ENCODE results near the gene ADAMTSL3. TPM values are rescaled to one million over a fixed set of nuclear protein-coding genes. Genes with fewer than 3 reads are reported as not detected.

Gene ADAMTSL3
- total RNA-seq, 1 donor from 2014 or later = 0.64 TPM

GRCh38 chr15:83858820-83859505 lies 205.0 kb downstream of the ADAMTSL3 start:
- H3K4me3 Mint-ChIP-seq (ENCODE audit: unreplicated experiment) = no peak overlapping the region
- TF ChIP-seq, protein P1, sequence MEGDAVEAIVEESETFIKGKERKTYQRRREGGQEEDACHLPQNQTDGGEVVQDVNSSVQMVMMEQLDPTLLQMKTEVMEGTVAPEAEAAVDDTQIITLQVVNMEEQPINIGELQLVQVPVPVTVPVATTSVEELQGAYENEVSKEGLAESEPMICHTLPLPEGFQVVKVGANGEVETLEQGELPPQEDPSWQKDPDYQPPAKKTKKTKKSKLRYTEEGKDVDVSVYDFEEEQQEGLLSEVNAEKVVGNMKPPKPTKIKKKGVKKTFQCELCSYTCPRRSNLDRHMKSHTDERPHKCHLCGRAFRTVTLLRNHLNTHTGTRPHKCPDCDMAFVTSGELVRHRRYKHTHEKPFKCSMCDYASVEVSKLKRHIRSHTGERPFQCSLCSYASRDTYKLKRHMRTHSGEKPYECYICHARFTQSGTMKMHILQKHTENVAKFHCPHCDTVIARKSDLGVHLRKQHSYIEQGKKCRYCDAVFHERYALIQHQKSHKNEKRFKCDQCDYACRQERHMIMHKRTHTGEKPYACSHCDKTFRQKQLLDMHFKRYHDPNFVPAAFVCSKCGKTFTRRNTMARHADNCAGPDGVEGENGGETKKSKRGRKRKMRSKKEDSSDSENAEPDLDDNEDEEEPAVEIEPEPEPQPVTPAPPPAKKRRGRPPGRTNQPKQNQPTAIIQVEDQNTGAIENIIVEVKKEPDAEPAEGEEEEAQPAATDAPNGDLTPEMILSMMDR (IDR thresholded peaks at IDR 0.05; ENCODE audit: unreplicated experiment) = no peak
- H3K27me3 Mint-ChIP-seq (ENCODE audit: unreplicated experiment) = peaks cover 2% of the 10 kb centered on the region
- H3K9me3 Mint-ChIP-seq (ENCODE audit: unreplicated experiment) = no peaks in the 10 kb centered on the region
- H3K36me3 Mint-ChIP-seq (ENCODE audit: low read depth, unreplicated experiment) = no peaks in the 10 kb centered on the region
- no peak for DNase-seq (ENCODE audit: low spot score)
- H3K4me1 Mint-ChIP-seq (ENCODE audit: unreplicated experiment) = no peaks in the 10 kb centered on the region
- no peak overlapping the region for H3K27ac Mint-ChIP-seq (ENCODE audit: unreplicated experiment)

DNA sequence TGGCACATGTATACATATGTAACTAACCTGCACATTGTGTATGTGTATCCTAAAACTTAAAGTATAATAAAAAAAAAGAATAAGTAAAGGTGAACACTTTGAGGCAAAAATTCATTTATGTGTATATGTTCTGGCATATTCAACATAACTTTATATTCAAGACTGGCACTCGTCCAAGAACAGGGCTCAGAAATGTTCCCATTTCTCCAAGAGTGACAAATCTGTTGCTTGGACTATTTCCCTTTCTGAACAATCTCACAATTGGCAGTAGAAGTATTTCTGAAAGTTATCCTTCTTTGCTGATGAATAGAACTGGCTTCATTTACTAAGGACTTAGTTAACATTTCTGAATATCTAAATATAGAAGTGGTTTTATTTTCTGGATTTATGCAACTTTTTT lies 212.8 kb downstream of the ADAMTSL3 start:
- Mint-ChIP-seq H3K27me3 (ENCODE audit: unreplicated experiment) (peaks cover 1% of the 10 kb centered on the region), H3K36me3 (ENCODE audit: low read depth, unreplicated experiment) (no peaks in the 10 kb centered on the region), H3K4me3 (ENCODE audit: unreplicated experiment) (no peak overlapping the region), H3K4me1 (ENCODE audit: unreplicated experiment) (peaks cover 2% of the 10 kb centered on the region), H3K9me3 (ENCODE audit: unreplicated experiment) (no peaks in the 10 kb centered on the region), H3K27ac (ENCODE audit: unreplicated experiment) (no peak overlapping the region)
- DNase-seq (ENCODE audit: low spot score) = no peak
- TF ChIP-seq, protein P1 (IDR thresholded peaks at IDR 0.05; ENCODE audit: unreplicated experiment) = no peak

DNA sequence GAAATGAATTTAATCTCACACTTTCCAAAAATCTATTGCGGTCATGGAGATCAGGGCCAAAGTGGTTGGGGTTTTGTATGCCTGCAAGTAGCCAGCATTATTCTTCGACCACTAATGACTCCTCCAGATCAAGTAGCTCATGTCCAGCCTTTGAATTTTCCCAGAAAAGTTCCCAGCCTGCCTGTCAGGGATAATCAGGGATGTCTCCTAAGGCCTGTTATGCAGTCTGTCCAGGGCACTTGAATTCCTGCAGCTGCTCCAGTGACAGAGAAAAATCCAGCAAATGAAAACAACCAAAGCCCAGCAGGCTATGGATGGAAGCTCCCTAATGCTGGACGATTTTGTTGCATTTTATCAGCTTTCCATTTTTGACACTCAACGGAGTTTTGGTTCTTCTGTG lies 215.4 kb downstream of the ADAMTSL3 start:
- Mint-ChIP-seq H3K9me3 (ENCODE audit: unreplicated experiment) (no peaks in the 10 kb centered on the region), H3K4me1 (ENCODE audit: unreplicated experiment) (peaks cover 2% of the 10 kb centered on the region), H3K27me3 (ENCODE audit: unreplicated experiment) (peaks cover 1% of the 10 kb centered on the region), H3K36me3 (ENCODE audit: low read depth, unreplicated experiment) (no peaks in the 10 kb centered on the region), H3K4me3 (ENCODE audit: unreplicated experiment) (no peak overlapping the region), H3K27ac (ENCODE audit: unreplicated experiment) (no peak overlapping the region)
- no peak for DNase-seq (ENCODE audit: low spot score)
- TF ChIP-seq, protein P1 (IDR thresholded peaks at IDR 0.05; ENCODE audit: unreplicated experiment) = no peak

DNA sequence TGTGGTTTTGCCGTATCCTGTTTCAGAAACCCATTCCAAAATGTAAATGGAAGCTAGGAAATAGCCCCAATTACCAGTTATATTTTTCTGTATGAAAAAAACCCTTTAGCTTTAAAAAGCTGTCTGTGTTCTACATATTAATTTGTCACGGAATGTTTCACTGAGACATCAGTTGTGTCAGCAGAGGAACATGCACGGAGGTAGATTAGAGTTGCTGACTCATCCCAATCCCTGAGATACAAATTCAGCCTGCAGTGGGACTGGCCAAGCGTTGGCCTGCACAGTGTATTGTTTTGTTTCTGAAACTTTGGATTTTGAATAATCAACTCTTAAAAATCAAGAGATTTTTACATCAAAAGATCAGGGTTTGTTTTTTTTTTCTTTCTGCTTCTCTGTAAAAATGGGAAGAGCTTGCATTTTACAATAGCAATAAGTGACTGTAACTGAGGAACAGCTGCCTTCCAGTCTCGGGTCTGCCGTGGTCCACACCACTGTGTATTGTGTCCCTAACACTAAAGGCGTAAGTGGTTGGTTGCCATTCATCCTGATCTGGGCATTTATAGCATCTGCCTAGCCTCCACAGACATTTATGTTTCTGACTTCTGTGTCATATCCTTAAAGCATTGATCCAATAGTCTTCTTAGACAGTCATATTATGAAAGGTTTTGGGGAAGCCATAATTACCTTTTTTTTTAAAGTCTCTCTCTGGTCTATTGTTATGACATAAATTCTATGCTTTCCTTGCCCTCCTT lies 218.1 kb downstream of the ADAMTSL3 start:
- H3K4me1 Mint-ChIP-seq (ENCODE audit: unreplicated experiment) = peaks cover 2% of the 10 kb centered on the region
- H3K36me3 Mint-ChIP-seq (ENCODE audit: low read depth, unreplicated experiment) = no peaks in the 10 kb centered on the region
- TF ChIP-seq, protein P1 (IDR thresholded peaks at IDR 0.05; ENCODE audit: unreplicated experiment) = no peak
- H3K27ac Mint-ChIP-seq (ENCODE audit: unreplicated experiment) = no peak overlapping the region
- DNase-seq (ENCODE audit: low spot score) = no peak
- no peaks in the 10 kb centered on the region for H3K9me3 Mint-ChIP-seq (ENCODE audit: unreplicated experiment)
- peaks cover 1% of the 10 kb centered on the region for H3K27me3 Mint-ChIP-seq (ENCODE audit: unreplicated experiment)
- H3K4me3 Mint-ChIP-seq (ENCODE audit: unreplicated experiment) = no peak overlapping the region

- Mint-ChIP-seq H3K27ac (ENCODE audit: unreplicated experiment) (no peak overlapping the region), H3K36me3 (ENCODE audit: low read depth, unreplicated experiment) (no peaks in the 10 kb centered on the region), H3K27me3 (ENCODE audit: unreplicated experiment) (peaks cover 1% of the 10 kb centered on the region), H3K4me3 (ENCODE audit: unreplicated experiment) (no peak overlapping the region), H3K9me3 (ENCODE audit: unreplicated experiment) (no peaks in the 10 kb centered on the region), H3K4me1 (ENCODE audit: unreplicated experiment) (no peaks in the 10 kb centered on the region)
- no peak for DNase-seq (ENCODE audit: low spot score)
- TF ChIP-seq, protein P1 (IDR thresholded peaks at IDR 0.05; ENCODE audit: unreplicated experiment) = no peak
These were observed 220.0 kb downstream of the ADAMTSL3 start for GRCh38 chr15:83873966-83874365.
